Mesenchymal stem cell (in vitro differentiated cells and primary cell): ENCODE data around the gene POLR3B.

Experiments used
- DNase-seq: peaks from one replicate; pipeline ENCODE4 v3.0.0-alpha.2; 2013
- H2AFZ ChIP-seq: one replicate; pipeline ENCODE4 v1.6.1; 2013; ENCODE audit warnings: low read depth, mild to moderate bottlenecking, control low read depth, inconsistent platforms, low read length, moderate library complexity
- H2AK5ac ChIP-seq: 2 replicates; pipeline ENCODE4 v1.6.1; 2013; ENCODE audit warnings: low read length, moderate library complexity, mild to moderate bottlenecking, inconsistent platforms; ENCODE audit not compliant: severe bottlenecking
- H2BK120ac ChIP-seq: one replicate; pipeline ENCODE4 v1.6.1; 2013; ENCODE audit warnings: low read depth, mild to moderate bottlenecking, inconsistent platforms, low read length, moderate library complexity
- H2BK12ac ChIP-seq, 2 experiments: one replicate each; pipeline ENCODE4 v1.6.1; 2013; ENCODE audit warnings: inconsistent platforms in 2 of 2, low read length in 2 of 2, mild to moderate bottlenecking in 2 of 2, moderate library complexity in 2 of 2, control low read depth in 1 of 2
- H2BK15ac ChIP-seq: one replicate; pipeline ENCODE4 v1.6.1; 2013; ENCODE audit warnings: mild to moderate bottlenecking, low read depth, inconsistent platforms; ENCODE audit not compliant: poor library complexity, severe bottlenecking
- H2BK5ac ChIP-seq: 2 replicates; pipeline ENCODE4 v1.6.1; 2013; ENCODE audit warnings: low read depth, mild to moderate bottlenecking, low read length, control low read depth, inconsistent platforms; ENCODE audit not compliant: poor library complexity, severe bottlenecking
- H3K14ac ChIP-seq, 2 experiments: one replicate each; pipeline ENCODE4 v1.6.1; 2013; ENCODE audit warnings: inconsistent platforms in 2 of 2, low read length in 2 of 2, control low read depth in 1 of 2, mild to moderate bottlenecking in 1 of 2, moderate library complexity in 1 of 2
- H3K18ac ChIP-seq, 2 experiments: one replicate each; pipeline ENCODE4 v1.6.1; 2013; ENCODE audit warnings: inconsistent platforms in 2 of 2, low read length in 2 of 2, control low read depth in 1 of 2, low read depth in 1 of 2, mild to moderate bottlenecking in 1 of 2
- H3K23ac ChIP-seq, 2 experiments: one replicate each; pipeline ENCODE4 v1.6.1; 2013; ENCODE audit warnings: inconsistent platforms in 2 of 2, low read length in 2 of 2, mild to moderate bottlenecking in 2 of 2, moderate library complexity in 2 of 2, control low read depth in 1 of 2
- H3K27ac ChIP-seq: 2 replicates; pipeline ENCODE4 v1.5.1; 2013; ENCODE audit warnings: mild to moderate bottlenecking, moderate library complexity, low read length, control low read depth, inconsistent platforms; ENCODE audit not compliant: poor library complexity, severe bottlenecking
- H3K27me3 ChIP-seq, 2 experiments: 2 replicates each; pipeline versions ENCODE4 v1.6.1 to v1.7.0; 2013; ENCODE audit warnings: low read length in 2 of 2, mild to moderate bottlenecking in 2 of 2, moderate library complexity in 2 of 2, control low read depth in 1 of 2, inconsistent platforms in 1 of 2; ENCODE audit not compliant: control insufficient read depth in 1 of 2, insufficient read depth in 1 of 2
- H3K36me3 ChIP-seq, 2 experiments: 2 replicates each; pipeline versions ENCODE4 v1.6.1 to v1.7.0; 2013; ENCODE audit warnings: low read length in 2 of 2, control low read depth in 1 of 2, inconsistent platforms in 1 of 2, low read depth in 1 of 2, mild to moderate bottlenecking in 1 of 2; ENCODE audit not compliant: insufficient read depth in 2 of 2, control insufficient read depth in 1 of 2
- H3K4ac ChIP-seq, 2 experiments: one replicate each; pipeline ENCODE4 v1.6.1; 2013; ENCODE audit warnings: inconsistent platforms in 2 of 2, low read length in 2 of 2, mild to moderate bottlenecking in 2 of 2, moderate library complexity in 2 of 2, control low read depth in 1 of 2, low read depth in 1 of 2
- H3K4me1 ChIP-seq: 2 replicates; pipeline ENCODE4 v1.6.1; 2013; ENCODE audit warnings: low read depth, low read length, control low read depth; ENCODE audit not compliant: control insufficient read depth, insufficient read depth
- H3K4me2 ChIP-seq: 2 replicates; pipeline ENCODE4 v1.6.1; 2013; ENCODE audit warnings: low read length, mild to moderate bottlenecking, inconsistent platforms; ENCODE audit not compliant: poor library complexity, severe bottlenecking
- H3K4me3 ChIP-seq, 2 experiments: 2 replicates each; pipeline versions ENCODE4 v1.5.1 to v1.7.0; 2013; ENCODE audit warnings: low read length in 2 of 2, mild to moderate bottlenecking in 2 of 2, control low read depth in 1 of 2, low read depth in 1 of 2; ENCODE audit not compliant: insufficient read depth in 1 of 2
- H3K79me1 ChIP-seq: replicated peaks from 2 replicates; pipeline ENCODE4 v1.6.1; 2013; ENCODE audit warnings: mild to moderate bottlenecking, control low read depth, low read length, inconsistent platforms; ENCODE audit not compliant: poor library complexity, severe bottlenecking
- H3K9ac ChIP-seq: 2 replicates; pipeline ENCODE4 v1.7.0; 2013; ENCODE audit warnings: mild to moderate bottlenecking, low read length, moderate library complexity
- H3K9me3 ChIP-seq: 2 replicates; pipeline ENCODE4 v1.7.0; 2013; ENCODE audit warnings: mild to moderate bottlenecking, low read length; ENCODE audit not compliant: control insufficient read depth
- H4K8ac ChIP-seq: one replicate; pipeline ENCODE4 v1.6.1; 2013; ENCODE audit warnings: inconsistent platforms, mild to moderate bottlenecking, low read length, moderate library complexity
- H4K91ac ChIP-seq: one replicate; pipeline ENCODE4 v1.6.1; 2013; ENCODE audit warnings: mild to moderate bottlenecking, low read length, inconsistent platforms
- WGBS: methylation state at CpG from one replicate; pipeline ENCODE4 v1.1.7; 2013; ENCODE audit warnings: mixed read lengths; 5-methylcytosine and 5-hydroxymethylcytosine counted together

POLR3B gene

GRCh38 chr12:106429043-106429552 is 71.5 kb downstream of the POLR3B start:
- no peaks in the 10 kb centered on the region for H3K4me1 ChIP-seq
- H2AFZ ChIP-seq = no peak overlapping the region
- DNase-seq = no peak
- no peak overlapping the region for H4K8ac ChIP-seq
- H3K27me3 ChIP-seq = no peaks in the 10 kb centered on the region
- H3K36me3 ChIP-seq = peaks cover 3 to 45% of the 10 kb centered on the region in 2 experiments
- no peak overlapping the region for H3K4ac ChIP-seq
- no peak overlapping the region for H2BK15ac ChIP-seq
- H2BK12ac ChIP-seq = no peak overlapping the region
- no peak overlapping the region for H3K27ac ChIP-seq
- H3K14ac ChIP-seq = no peak overlapping the region
- no peak overlapping the region for H4K91ac ChIP-seq
- H2BK5ac ChIP-seq = no peak overlapping the region
- H3K9ac ChIP-seq = no peak overlapping the region
- WGBS = 97% methylated on average over 4 of the region's 7 CpGs
- H3K18ac ChIP-seq = no peak overlapping the region
- no peak overlapping the region for H3K4me2 ChIP-seq
- H2BK120ac ChIP-seq = no peak overlapping the region
- no peak overlapping the region for H3K4me3 ChIP-seq
- H3K79me1 ChIP-seq = peaks cover 4% of the 10 kb centered on the region
- no peak overlapping the region for H2AK5ac ChIP-seq
- no peak overlapping the region for H3K23ac ChIP-seq
- H3K9me3 ChIP-seq = no peaks in the 10 kb centered on the region

- no peak for DNase-seq
- no peaks in the 10 kb centered on the region for H3K4me1 ChIP-seq
- H4K8ac ChIP-seq = no peak overlapping the region
- H3K4me3 ChIP-seq = no peak overlapping the region
- H3K27me3 ChIP-seq = no peaks in the 10 kb centered on the region
- no peak overlapping the region for H2BK5ac ChIP-seq
- H3K18ac ChIP-seq = no peak overlapping the region
- peaks cover 6 to 51% of the 10 kb centered on the region in 2 experiments for H3K36me3 ChIP-seq
- H3K9me3 ChIP-seq = no peaks in the 10 kb centered on the region
- WGBS = no CpG with 5 or more reads among the region's 1 CpG
- H3K9ac ChIP-seq = no peak overlapping the region
- H3K4me2 ChIP-seq = no peak overlapping the region
- H3K27ac ChIP-seq = no peak overlapping the region
- no peak overlapping the region for H2BK15ac ChIP-seq
- H3K4ac ChIP-seq = no peak overlapping the region
- no peak overlapping the region for H2BK120ac ChIP-seq
- no peak overlapping the region for H2AK5ac ChIP-seq
- H2BK12ac ChIP-seq = no peak overlapping the region
- no peak overlapping the region for H4K91ac ChIP-seq
- H3K23ac ChIP-seq = no peak overlapping the region
- peaks cover 4% of the 10 kb centered on the region for H3K79me1 ChIP-seq
- H2AFZ ChIP-seq = no peak overlapping the region
- H3K14ac ChIP-seq = no peak overlapping the region
These were observed 72.1 kb downstream of the POLR3B start for GRCh38 chr12:106429636-106430035.

- Histone ChIP-seq H3K9me3 (no peaks in the 10 kb centered on the region), H4K8ac (no peak overlapping the region), H2AK5ac (no peak overlapping the region), H2BK15ac (no peak overlapping the region), H3K36me3 (peaks cover 6 to 68% of the 10 kb centered on the region in 2 experiments), H3K9ac (no peak overlapping the region), H2BK120ac (no peak overlapping the region), H3K79me1 (peaks cover 2% of the 10 kb centered on the region), H3K23ac (no peak overlapping the region), H2BK5ac (no peak overlapping the region), H3K27me3 (no peaks in the 10 kb centered on the region), H3K4me2 (no peak overlapping the region), H2BK12ac (no peak overlapping the region), H2AFZ (no peak overlapping the region), H3K4ac (no peak overlapping the region), H4K91ac (no peak overlapping the region), H3K4me3 (no peak overlapping the region), H3K4me1 (no peaks in the 10 kb centered on the region), H3K27ac (no peak overlapping the region), H3K14ac (no peak overlapping the region), H3K18ac (no peak overlapping the region)
- 100% methylated on average over 1 of the region's 3 CpGs for WGBS
- no peak for DNase-seq
These were observed 74.4 kb downstream of the POLR3B start for GRCh38 chr12:106431839-106432411.

GRCh38 chr12:106433055-106433454 is 75.5 kb downstream of the POLR3B start:
- Histone ChIP-seq H3K27me3 (no peaks in the 10 kb centered on the region), H3K36me3 (peaks cover 6 to 69% of the 10 kb centered on the region in 2 experiments), H2BK15ac (no peak overlapping the region), H3K79me1 (peaks cover 2% of the 10 kb centered on the region), H3K4me2 (peak overlapping the region; percentile 3), H3K23ac (no peak overlapping the region), H3K4me1 (no peaks in the 10 kb centered on the region), H2BK12ac (no peak overlapping the region), H3K27ac (no peak overlapping the region), H3K4me3 (no peak overlapping the region), H2AFZ (no peak overlapping the region), H2BK5ac (no peak overlapping the region), H2AK5ac (no peak overlapping the region), H3K18ac (no peak overlapping the region), H2BK120ac (no peak overlapping the region), H3K4ac (no peak overlapping the region), H3K14ac (peak overlapping the region in 1 of 2 experiments; percentile 48), H3K9me3 (no peaks in the 10 kb centered on the region), H4K91ac (no peak overlapping the region), H3K9ac (no peak overlapping the region), H4K8ac (no peak overlapping the region)
- 89% methylated on average over 1 of the region's 2 CpGs for WGBS
- DNase-seq = no peak
